KMS-11 (cell line): ENCODE data around the gene LGALSL.
"Not testable (repeated sequence)": the region's sequence is repeated elsewhere in the genome, so short reads cannot be mapped to it uniquely, and the experiment has no call there.

ENCODE experiments used
- H2AFZ ChIP-seq: fragments of 200-600 bp; sonication (generic); 2 replicates; pipeline ENCODE4 v1.6.1; 2016; ENCODE audit warnings: antibody characterized with exemption, mixed run types, low read depth
- H3K27ac ChIP-seq: fragments of 200-600 bp; sonication (generic); 2 replicates; pipeline ENCODE4 v1.6.1; 2016; ENCODE audit warnings: mild to moderate bottlenecking, mixed run types
- H3K27me3 ChIP-seq: fragments of 200-600 bp; sonication (generic); 2 replicates; pipeline ENCODE4 v1.6.1; 2017; ENCODE audit warnings: mild to moderate bottlenecking, low read depth, mixed run types, moderate library complexity; ENCODE audit not compliant: insufficient read depth
- H3K36me3 ChIP-seq: fragments of 200-600 bp; sonication (generic); 2 replicates; pipeline ENCODE4 v1.6.1; 2017; ENCODE audit warnings: mild to moderate bottlenecking, mixed run types; ENCODE audit not compliant: insufficient read depth
- H3K4me1 ChIP-seq: fragments of 200-600 bp; sonication (generic); 2 replicates; pipeline ENCODE4 v1.6.1; 2016; ENCODE audit warnings: mild to moderate bottlenecking, low read depth, mixed run types; ENCODE audit not compliant: poor library complexity, severe bottlenecking
- H3K4me2 ChIP-seq: fragments of 200-600 bp; sonication (generic); 2 replicates; pipeline ENCODE4 v1.7.0; 2016; ENCODE audit warnings: mild to moderate bottlenecking, mixed run types
- H3K4me3 ChIP-seq: fragments of 200-600 bp; sonication (generic); IDR thresholded peaks from 2 replicates; pipeline ENCODE4 v1.6.1; 2017; ENCODE audit warnings: low read depth, low read length, mixed read lengths; ENCODE audit not compliant: insufficient read depth
- H3K79me2 ChIP-seq: fragments of 200-600 bp; sonication (generic); 2 replicates; pipeline ENCODE4 v1.6.1; 2016; ENCODE audit warnings: low read depth, mixed run types; ENCODE audit not compliant: insufficient read depth
- H3K9ac ChIP-seq: fragments of 200-600 bp; sonication (generic); 2 replicates; pipeline ENCODE4 v1.6.1; 2016; ENCODE audit warnings: mild to moderate bottlenecking, mixed run types
- H4K20me1 ChIP-seq: fragments of 200-600 bp; sonication (generic); 2 replicates; pipeline ENCODE4 v1.6.1; 2016; ENCODE audit warnings: mild to moderate bottlenecking, mixed run types; ENCODE audit not compliant: insufficient read depth
- TF ChIP-seq, protein P1 (sequence below): fragments of 200-600 bp; sonication (generic); conservative IDR thresholded peaks from 2 replicates; pipeline ENCODE4 v1.6.1; 2017; ENCODE audit warnings: low read depth, mild to moderate bottlenecking, antibody characterized with exemption, low read length, moderate library complexity, mixed read lengths

LGALSL gene

DNA sequence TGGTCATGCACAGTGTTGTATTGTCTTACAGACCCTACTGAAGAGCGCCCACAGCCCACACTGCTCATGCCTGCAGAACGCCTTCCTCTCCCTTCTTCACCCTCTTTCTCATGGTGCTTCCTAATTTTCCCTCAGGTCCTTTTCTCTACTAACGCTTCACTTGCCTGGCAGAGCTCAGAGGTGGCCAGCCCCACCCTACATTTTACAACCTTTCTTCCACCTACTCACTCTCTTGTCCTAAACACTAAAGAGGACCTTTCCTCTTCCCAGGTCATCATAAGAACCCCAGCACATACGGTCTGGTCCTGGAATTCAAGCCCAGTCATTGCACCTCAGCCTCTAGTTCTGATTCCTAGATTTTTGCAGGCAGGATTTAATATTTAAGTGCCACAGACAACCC is 11.7 kb upstream of the LGALSL start:
- no peak overlapping the region for H2AFZ ChIP-seq
- H3K4me2 ChIP-seq = no peak overlapping the region
- H4K20me1 ChIP-seq = no peaks in the 10 kb centered on the region
- H3K4me3 ChIP-seq = no peak overlapping the region
- H3K4me1 ChIP-seq = peaks cover 15% of the 10 kb centered on the region
- no peaks in the 10 kb centered on the region for H3K79me2 ChIP-seq
- TF ChIP-seq, protein P1, sequence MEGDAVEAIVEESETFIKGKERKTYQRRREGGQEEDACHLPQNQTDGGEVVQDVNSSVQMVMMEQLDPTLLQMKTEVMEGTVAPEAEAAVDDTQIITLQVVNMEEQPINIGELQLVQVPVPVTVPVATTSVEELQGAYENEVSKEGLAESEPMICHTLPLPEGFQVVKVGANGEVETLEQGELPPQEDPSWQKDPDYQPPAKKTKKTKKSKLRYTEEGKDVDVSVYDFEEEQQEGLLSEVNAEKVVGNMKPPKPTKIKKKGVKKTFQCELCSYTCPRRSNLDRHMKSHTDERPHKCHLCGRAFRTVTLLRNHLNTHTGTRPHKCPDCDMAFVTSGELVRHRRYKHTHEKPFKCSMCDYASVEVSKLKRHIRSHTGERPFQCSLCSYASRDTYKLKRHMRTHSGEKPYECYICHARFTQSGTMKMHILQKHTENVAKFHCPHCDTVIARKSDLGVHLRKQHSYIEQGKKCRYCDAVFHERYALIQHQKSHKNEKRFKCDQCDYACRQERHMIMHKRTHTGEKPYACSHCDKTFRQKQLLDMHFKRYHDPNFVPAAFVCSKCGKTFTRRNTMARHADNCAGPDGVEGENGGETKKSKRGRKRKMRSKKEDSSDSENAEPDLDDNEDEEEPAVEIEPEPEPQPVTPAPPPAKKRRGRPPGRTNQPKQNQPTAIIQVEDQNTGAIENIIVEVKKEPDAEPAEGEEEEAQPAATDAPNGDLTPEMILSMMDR = no peak
- no peak overlapping the region for H3K9ac ChIP-seq
- no peak overlapping the region for H3K27ac ChIP-seq
- no peaks in the 10 kb centered on the region for H3K36me3 ChIP-seq
- no peaks in the 10 kb centered on the region for H3K27me3 ChIP-seq

DNA sequence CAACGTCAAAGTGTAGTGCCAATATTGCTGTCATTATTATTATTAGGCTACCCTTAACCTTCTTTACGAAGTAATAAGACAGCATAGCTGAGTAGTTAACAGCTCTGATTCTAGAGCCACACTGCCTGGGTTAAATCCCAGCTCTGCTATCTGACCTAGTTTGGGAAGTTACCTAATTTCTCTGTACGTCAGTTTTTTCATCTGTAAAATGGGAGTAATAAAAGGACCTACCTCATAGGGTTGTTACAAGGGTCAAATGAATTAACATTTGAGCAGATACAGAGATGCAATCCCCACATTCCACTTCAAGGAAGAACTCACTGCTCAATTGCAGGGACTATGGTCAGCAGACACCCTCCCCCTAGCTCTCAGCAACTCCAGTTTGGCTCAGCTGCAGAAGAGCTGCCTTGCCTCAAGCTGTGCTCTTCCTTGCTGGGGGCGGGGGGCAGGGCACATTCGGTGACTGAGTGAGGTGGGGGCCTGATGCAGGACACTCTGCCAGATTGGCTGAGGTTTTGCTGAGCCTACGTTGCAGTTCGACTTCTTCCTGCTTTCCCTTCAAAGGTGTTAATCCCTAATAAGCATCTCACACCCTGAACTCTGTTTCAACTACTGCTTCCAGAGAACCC is 11.0 kb upstream of the LGALSL start:
- TF ChIP-seq, protein P1 = no peak
- H3K4me3 ChIP-seq = no peak overlapping the region

DNA sequence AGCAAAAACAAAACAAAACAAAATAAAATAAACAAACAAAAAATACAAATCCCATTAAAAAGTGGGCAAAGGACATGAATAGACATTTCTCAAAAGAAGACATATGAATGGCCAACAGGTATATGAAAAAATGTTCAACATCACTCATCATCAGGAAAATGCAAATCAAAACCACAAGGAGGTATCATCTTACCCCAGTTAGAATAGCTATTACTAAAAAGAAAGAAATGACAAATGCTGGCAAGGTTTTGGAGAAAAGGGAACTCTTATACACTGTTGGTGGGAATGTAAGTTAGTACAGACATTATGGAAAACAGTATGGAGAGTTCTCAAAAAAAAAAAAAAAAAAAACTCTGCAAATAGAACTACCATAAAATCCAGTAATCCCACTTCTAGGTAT is 8.0 kb upstream of the LGALSL start:
- H3K9ac ChIP-seq, H4K20me1 ChIP-seq, H3K79me2 ChIP-seq, H3K27ac ChIP-seq, H3K36me3 ChIP-seq, H3K27me3 ChIP-seq, H2AFZ ChIP-seq, H3K4me3 ChIP-seq: not testable (repeated sequence)
- Histone ChIP-seq H3K4me1 (peaks cover 15% of the 10 kb centered on the region), H3K4me2 (peak overlapping the region; percentile 25; the same call in 1 of the 2 replicates)

More for the DNA sequence above, 11.0 kb upstream of the LGALSL start:
- Histone ChIP-seq H3K36me3 (no peaks in the 10 kb centered on the region), H3K79me2 (no peaks in the 10 kb centered on the region), H3K4me1 (peaks cover 15% of the 10 kb centered on the region), H3K4me2 (no peak overlapping the region), H3K9ac (no peak overlapping the region), H2AFZ (no peak overlapping the region), H4K20me1 (no peaks in the 10 kb centered on the region), H3K27me3 (no peaks in the 10 kb centered on the region), H3K27ac (no peak overlapping the region)

GRCh38 chr2:64447317-64448040 is 6.5 kb upstream of the LGALSL start:
- peaks cover 15% of the 10 kb centered on the region for H3K4me1 ChIP-seq
- no peaks in the 10 kb centered on the region for H3K79me2 ChIP-seq
- H3K4me3 ChIP-seq = no peak overlapping the region
- H3K27ac ChIP-seq = no peak overlapping the region
- H3K9ac ChIP-seq = no peak overlapping the region
- no peak overlapping the region for H2AFZ ChIP-seq
- TF ChIP-seq, protein P1 = no peak
- no peak overlapping the region for H3K4me2 ChIP-seq
- H3K36me3 ChIP-seq = no peaks in the 10 kb centered on the region
- H3K27me3 ChIP-seq = no peaks in the 10 kb centered on the region
- H4K20me1 ChIP-seq = no peaks in the 10 kb centered on the region

GRCh38 chr2:64448041-64448426 is 5.9 kb upstream of the LGALSL start:
- H3K27ac ChIP-seq = no peak overlapping the region
- H3K27me3 ChIP-seq = no peaks in the 10 kb centered on the region
- peaks cover 15% of the 10 kb centered on the region for H3K4me1 ChIP-seq
- no peak overlapping the region for H3K4me2 ChIP-seq
- H3K36me3 ChIP-seq = no peaks in the 10 kb centered on the region
- TF ChIP-seq, protein P1 = no peak
- no peak overlapping the region for H3K9ac ChIP-seq
- H4K20me1 ChIP-seq = no peaks in the 10 kb centered on the region
- no peak overlapping the region for H2AFZ ChIP-seq
- H3K79me2 ChIP-seq = no peaks in the 10 kb centered on the region
- H3K4me3 ChIP-seq = no peak overlapping the region
